GM23338 (cell line): ENCODE results near the gene SLC4A4. TPM values are rescaled to one million over a fixed set of nuclear protein-coding genes. Genes with fewer than 3 reads are reported as not detected.

Experiments used
- ATAC-seq: fragments of 200-7000 bp; cut with Tn5 transposase; 3 replicates; pipeline ENCODE4 v1.9.1; 2020
- DNase-seq: peaks from one replicate; pipeline ENCODE4 v3.0.0-alpha.2; 2015; ENCODE audit warnings: low spot score
- H2AFZ ChIP-seq: fragments of 200-600 bp; sonication (generic); 2 replicates; pipeline ENCODE4 v1.8.0; 2016; ENCODE audit warnings: antibody characterized with exemption, mild to moderate bottlenecking, moderate library complexity
- H3F3A ChIP-seq: fragments of 200-600 bp; sonication (generic); replicated peaks from 2 replicates; pipeline ENCODE4 v1.8.0; 2017; ENCODE audit warnings: antibody characterized with exemption, mixed run types, low read depth
- H3K27ac ChIP-seq: fragments of 200-600 bp; sonication (generic); 2 replicates; pipeline ENCODE4 v1.6.1; 2016; ENCODE audit warnings: low read depth
- H3K27me3 ChIP-seq: fragments of 200-600 bp; sonication (generic); 2 replicates; pipeline ENCODE4 v1.8.0; 2016; ENCODE audit warnings: mild to moderate bottlenecking, mixed run types, moderate library complexity; ENCODE audit not compliant: insufficient read depth
- H3K36me3 ChIP-seq: fragments of 200-600 bp; sonication (generic); 2 replicates; pipeline ENCODE4 v1.8.0; 2016; ENCODE audit warnings: mild to moderate bottlenecking; ENCODE audit not compliant: insufficient read depth
- H3K4me1 ChIP-seq: fragments of 200-600 bp; sonication (generic); 2 replicates; pipeline ENCODE4 v1.8.0; 2016; ENCODE audit warnings: mild to moderate bottlenecking, moderate library complexity; ENCODE audit not compliant: insufficient read depth
- H3K4me2 ChIP-seq: fragments of 200-600 bp; sonication (generic); 2 replicates; pipeline ENCODE4 v1.7.1; 2017; ENCODE audit warnings: mixed run types
- H3K4me3 ChIP-seq: fragments of 200-600 bp; sonication (generic); 2 replicates; pipeline ENCODE4 v1.6.1; 2016; ENCODE audit warnings: mixed run types
- H3K79me2 ChIP-seq: fragments of 200-600 bp; sonication (generic); replicated peaks from 2 replicates; pipeline ENCODE4 v1.8.0; 2017; ENCODE audit warnings: mild to moderate bottlenecking; ENCODE audit not compliant: insufficient read depth
- H3K9me2 ChIP-seq: fragments of 200-600 bp; sonication (generic); 2 replicates; pipeline ENCODE4 v1.8.0; 2017; ENCODE audit not compliant: insufficient read depth
- H4K20me1 ChIP-seq: fragments of 200-600 bp; sonication (generic); replicated peaks from 2 replicates; pipeline ENCODE4 v1.8.0; 2017; ENCODE audit warnings: mild to moderate bottlenecking; ENCODE audit not compliant: insufficient read depth
- H3K27ac Mint-ChIP-seq: 2 replicates; pipeline ENCODE4 v1.8.0; 2020; ENCODE audit warnings: inconsistent platforms, mild to moderate bottlenecking, moderate library complexity, mixed read lengths
- H3K27me3 Mint-ChIP-seq: 3 replicates; pipeline ENCODE4 v1.8.0; 2022; ENCODE audit warnings: low read depth, mild to moderate bottlenecking, moderate library complexity, mixed read lengths, inconsistent platforms; ENCODE audit not compliant: insufficient read depth, poor library complexity
- H3K36me3 Mint-ChIP-seq: 3 replicates; pipeline ENCODE4 v1.8.0; 2021; ENCODE audit warnings: low read depth, mild to moderate bottlenecking, inconsistent platforms, moderate library complexity, mixed read lengths
- H3K4me1 Mint-ChIP-seq: 3 replicates; pipeline ENCODE4 v1.8.0; 2020; ENCODE audit warnings: mild to moderate bottlenecking, inconsistent platforms, mixed read lengths
- H3K4me3 Mint-ChIP-seq: 3 replicates; pipeline ENCODE4 v1.8.0; 2021; ENCODE audit warnings: moderate library complexity, mild to moderate bottlenecking, inconsistent platforms, mixed read lengths
- H3K9me3 Mint-ChIP-seq: 3 replicates; pipeline ENCODE4 v1.8.0; 2020; ENCODE audit warnings: moderate library complexity, mild to moderate bottlenecking, inconsistent platforms, mixed read lengths
- CTCF ChIP-seq, 2 experiments: fragments of 200-600 bp in 1 of 2; sonication (generic) in 1 of 2; conservative IDR thresholded peaks; 2 replicates each; pipeline versions ENCODE4 v1.5.1 to v1.6.1; 2016 to 2017; ENCODE audit warnings: antibody characterized with exemption in 2 of 2, low read depth in 2 of 2, mild to moderate bottlenecking in 2 of 2, moderate library complexity in 1 of 2
- ETS1 ChIP-seq: IDR thresholded peaks from 2 replicates; pipeline ENCODE4 v1.6.1; 2016; ENCODE audit warnings: antibody characterized with exemption
- EZH2 ChIP-seq: fragments of 200-600 bp; sonication (generic); IDR thresholded peaks from one replicate; pipeline ENCODE4 v1.8.0; 2017; ENCODE audit warnings: antibody characterized with exemption, mild to moderate bottlenecking, low read depth; ENCODE audit not compliant: unreplicated experiment
- ZNF462 ChIP-seq: fragments of 250-450 bp; sonication (Bioruptor Pico); IDR thresholded peaks from 2 replicates; pipeline ENCODE4 v1.5.0; 2020; ENCODE audit warnings: mild to moderate bottlenecking, moderate library complexity
- polyA plus RNA-seq: library from polyadenylated mRNA; unstranded; fragments of >200 nt; fragmentation: Nextera tagmentation; extraction: Ambion mirVana; gene quantifications from 2 replicates; pipeline ENCODE4 v1.2.1, GENCODE V29; 2016
- total RNA-seq: library from RNA; depleted of rRNA; stranded (reverse); fragments of >200 nt; shearing (Covaris generic); gene quantifications from 2 replicates; pipeline ENCODE4 v1.2.3, GENCODE V29; 2014

The SLC4A4 gene
- total and polyA plus RNA-seq, 2 experiments from 2014 or later: 1.0 to 1.5 TPM

- no peaks in the 10 kb centered on the region for H3K9me3 Mint-ChIP-seq
- no peaks in the 10 kb centered on the region for H3K9me2 ChIP-seq
- H3K27me3 Mint-ChIP-seq: no peaks in the 10 kb centered on the region
- no peak for TF ChIP-seq CTCF (conservative IDR thresholded peaks at IDR 0.05; ENCODE audit: low read depth in 2 of 2)
- no peak for TF ChIP-seq ETS1
- TF ChIP-seq EZH2: no peak
- TF ChIP-seq ZNF462 (CRISPR knock-in tag): no peak
- no peaks in the 10 kb centered on the region for H4K20me1 ChIP-seq
- H3K27ac ChIP-seq: no peak overlapping the region
- no peaks in the 10 kb centered on the region for H3K36me3 Mint-ChIP-seq
- ATAC-seq: no peak
- no peaks in the 10 kb centered on the region for H3K79me2 ChIP-seq
- H3K36me3 ChIP-seq: no peaks in the 10 kb centered on the region
- H3K27me3 ChIP-seq: no peaks in the 10 kb centered on the region
- H3K4me2 ChIP-seq: no peak overlapping the region
- no peaks in the 10 kb centered on the region for H3K4me1 ChIP-seq
- no peaks in the 10 kb centered on the region for H3F3A ChIP-seq
- no peaks in the 10 kb centered on the region for H3K4me1 Mint-ChIP-seq
- no peak for DNase-seq
- no peak overlapping the region for H3K4me3 Mint-ChIP-seq
- H3K4me3 ChIP-seq: no peak overlapping the region
- H2AFZ ChIP-seq: no peak overlapping the region
- H3K27ac Mint-ChIP-seq: no peak overlapping the region
Measured at GRCh38 chr4:71476240-71476639, 137.4 kb downstream of the SLC4A4 start.
